Stimulated activated CD8-positive, alpha-beta memory T cell treated with anti-CD3 and anti-CD28 coated beads, Interleukin-12 subunit alpha, Interleukin-12 subunit beta, amount 100 ng/mL, for 4 hours (primary cell): Measurements from ENCODE around the gene LIN9.
A peak's percentile ranks its signal among the peaks of the same experiment; 100 is the strongest.
"Not testable (repeated sequence)": the region's sequence is repeated elsewhere in the genome, so short reads cannot be mapped to it uniquely, and the experiment has no call there.

Experiments used
- DNase-seq: peaks from one replicate; pipeline ENCODE4 v3.0.0-alpha.2; 2020; ENCODE audit warnings: low read depth

Gene LIN9

GRCh38 chr1:226308723-226309397 lies at the start of gene LIN9:
Gene LIN9 (minus strand): TSS chr1:226309164. CDS start chr1:226309139, 25 bp downstream.
- DNase-seq, result peak; percentile 84

GRCh38 chr1:226357416-226357815 lies 48.5 kb upstream of the LIN9 start:
- no peak for DNase-seq

GRCh38 chr1:226355669-226356551 lies 46.9 kb upstream of the LIN9 start:
- DNase-seq, result no peak

GRCh38 chr1:226355016-226355415 lies 46.1 kb upstream of the LIN9 start:
- DNase-seq, result no peak

- no peak for DNase-seq
Measured at GRCh38 chr1:226353698-226354525, 44.9 kb upstream of the LIN9 start.

- DNase-seq, result no peak
Measured at GRCh38 chr1:226351709-226352108, 42.7 kb upstream of the LIN9 start.

- DNase-seq, result no peak
Measured at GRCh38 chr1:226350519-226350865, 41.5 kb upstream of the LIN9 start.

GRCh38 chr1:226349801-226350518 lies 41.0 kb upstream of the LIN9 start:
- DNase-seq, result no peak

- no peak for DNase-seq
Measured at GRCh38 chr1:226349081-226349480, 40.1 kb upstream of the LIN9 start.

- DNase-seq, result no peak
Measured at GRCh38 chr1:226344441-226345259, 35.7 kb upstream of the LIN9 start.

- DNase-seq, result no peak
Measured at GRCh38 chr1:226342656-226343055, 33.7 kb upstream of the LIN9 start.

GRCh38 chr1:226340111-226340510 lies 31.1 kb upstream of the LIN9 start:
- not testable (repeated sequence) for DNase-seq

- DNase-seq, result no peak
Measured at GRCh38 chr1:226337276-226337875, 28.4 kb upstream of the LIN9 start.

GRCh38 chr1:226335661-226336060 lies 26.7 kb upstream of the LIN9 start:
- no peak for DNase-seq

- DNase-seq, result no peak
Measured at GRCh38 chr1:226332947-226333346, 24.0 kb upstream of the LIN9 start.

GRCh38 chr1:226329237-226329636 lies 20.3 kb upstream of the LIN9 start:
- no peak for DNase-seq

- no peak for DNase-seq
Measured at GRCh38 chr1:226327761-226328162, 18.8 kb upstream of the LIN9 start.

- DNase-seq, result no peak
Measured at GRCh38 chr1:226325178-226325577, 16.2 kb upstream of the LIN9 start.

- DNase-seq, result no peak
Measured at GRCh38 chr1:226324479-226324878, 15.5 kb upstream of the LIN9 start.

- no peak for DNase-seq
Measured at GRCh38 chr1:226322986-226323385, 14.0 kb upstream of the LIN9 start.

GRCh38 chr1:226320930-226321329 lies 12.0 kb upstream of the LIN9 start:
- no peak for DNase-seq
